ENCODE results near the gene CEBPZ.

The CEBPZ gene

DNA sequence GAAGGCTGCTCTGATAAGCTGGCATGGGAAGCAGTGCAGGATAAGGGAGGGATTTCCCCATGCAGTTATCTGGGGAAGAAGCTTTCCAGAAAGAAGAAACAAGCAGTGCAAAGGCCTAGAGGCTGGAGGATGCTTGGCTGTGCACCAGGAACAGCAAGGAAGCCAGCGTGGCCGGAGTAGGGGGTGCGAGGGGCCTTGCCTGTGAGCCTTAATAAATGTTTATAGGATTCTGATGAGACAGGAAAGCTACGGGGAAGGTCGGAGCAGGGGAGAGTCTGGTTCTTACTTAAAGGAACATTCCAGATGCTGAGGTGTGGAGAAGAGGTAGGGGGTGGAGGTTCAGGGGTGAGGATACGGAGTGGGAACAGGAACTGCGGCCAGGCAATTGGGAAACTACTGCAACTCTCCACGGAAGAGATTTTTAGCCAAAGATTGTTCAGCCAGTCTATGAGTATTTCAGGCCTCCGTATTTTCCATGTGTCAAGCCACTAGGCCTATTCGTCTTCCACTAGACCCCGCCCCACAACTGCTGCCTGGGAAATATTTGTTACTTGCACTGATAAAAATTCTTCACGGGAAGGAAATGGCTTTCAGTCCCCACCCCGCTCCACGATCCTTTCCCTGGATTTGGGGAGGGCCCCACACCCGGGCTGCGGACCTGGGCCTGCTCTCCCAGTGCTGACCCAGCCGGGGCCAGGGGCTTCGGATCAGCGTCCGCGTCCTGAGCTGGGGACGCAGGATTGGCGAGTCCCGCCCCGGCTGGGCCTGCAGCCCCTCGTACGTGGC is 75.1 kb downstream of the CEBPZ start:
- TF ChIP-seq SIN3A (IDR thresholded peaks at IDR 0.05; ENCODE audit: borderline replicate concordance, insufficient read depth, low read length) (no peak), TAF1 (IDR thresholded peaks at IDR 0.05; ENCODE audit: borderline replicate concordance, insufficient read depth, low read length) (no peak), FOXP2 (optimal IDR thresholded peaks at IDR 0.05; ENCODE audit: borderline replicate concordance, extremely low read depth, extremely low read length, insufficient read depth) (no peak)
- TF ChIP-seq, protein P1, sequence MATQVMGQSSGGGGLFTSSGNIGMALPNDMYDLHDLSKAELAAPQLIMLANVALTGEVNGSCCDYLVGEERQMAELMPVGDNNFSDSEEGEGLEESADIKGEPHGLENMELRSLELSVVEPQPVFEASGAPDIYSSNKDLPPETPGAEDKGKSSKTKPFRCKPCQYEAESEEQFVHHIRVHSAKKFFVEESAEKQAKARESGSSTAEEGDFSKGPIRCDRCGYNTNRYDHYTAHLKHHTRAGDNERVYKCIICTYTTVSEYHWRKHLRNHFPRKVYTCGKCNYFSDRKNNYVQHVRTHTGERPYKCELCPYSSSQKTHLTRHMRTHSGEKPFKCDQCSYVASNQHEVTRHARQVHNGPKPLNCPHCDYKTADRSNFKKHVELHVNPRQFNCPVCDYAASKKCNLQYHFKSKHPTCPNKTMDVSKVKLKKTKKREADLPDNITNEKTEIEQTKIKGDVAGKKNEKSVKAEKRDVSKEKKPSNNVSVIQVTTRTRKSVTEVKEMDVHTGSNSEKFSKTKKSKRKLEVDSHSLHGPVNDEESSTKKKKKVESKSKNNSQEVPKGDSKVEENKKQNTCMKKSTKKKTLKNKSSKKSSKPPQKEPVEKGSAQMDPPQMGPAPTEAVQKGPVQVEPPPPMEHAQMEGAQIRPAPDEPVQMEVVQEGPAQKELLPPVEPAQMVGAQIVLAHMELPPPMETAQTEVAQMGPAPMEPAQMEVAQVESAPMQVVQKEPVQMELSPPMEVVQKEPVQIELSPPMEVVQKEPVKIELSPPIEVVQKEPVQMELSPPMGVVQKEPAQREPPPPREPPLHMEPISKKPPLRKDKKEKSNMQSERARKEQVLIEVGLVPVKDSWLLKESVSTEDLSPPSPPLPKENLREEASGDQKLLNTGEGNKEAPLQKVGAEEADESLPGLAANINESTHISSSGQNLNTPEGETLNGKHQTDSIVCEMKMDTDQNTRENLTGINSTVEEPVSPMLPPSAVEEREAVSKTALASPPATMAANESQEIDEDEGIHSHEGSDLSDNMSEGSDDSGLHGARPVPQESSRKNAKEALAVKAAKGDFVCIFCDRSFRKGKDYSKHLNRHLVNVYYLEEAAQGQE (IDR thresholded peaks at IDR 0.05; ENCODE audit: insufficient read depth in 1 of 2, low read depth in 2 of 2, low read length in 2 of 2), result no peak

DNA sequence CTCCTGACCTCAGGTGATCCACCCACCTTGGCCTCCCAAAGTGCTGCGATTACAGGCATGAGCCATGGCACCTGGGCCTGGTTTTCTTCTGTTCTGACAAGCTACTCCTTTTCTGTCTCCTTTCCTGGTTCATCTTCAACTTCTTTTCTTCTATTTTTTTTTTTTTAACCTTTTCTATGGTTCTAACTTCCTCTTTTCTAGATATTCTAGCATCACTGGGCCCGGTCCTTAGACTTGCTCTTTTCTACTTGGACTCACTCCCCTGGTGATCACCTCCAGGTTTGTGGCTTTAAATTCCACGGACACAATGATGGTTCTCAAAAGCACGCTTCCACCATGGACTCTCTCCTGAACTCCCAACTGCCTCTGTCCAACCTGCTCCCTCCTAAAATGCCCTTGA is 76.6 kb downstream of the CEBPZ start:
- no peak for TF ChIP-seq SIN3A (IDR thresholded peaks at IDR 0.05; ENCODE audit: borderline replicate concordance, insufficient read depth, low read length)
- no peak for TF ChIP-seq TAF1 (IDR thresholded peaks at IDR 0.05; ENCODE audit: borderline replicate concordance, insufficient read depth, low read length)
- no peak for TF ChIP-seq FOXP2 (optimal IDR thresholded peaks at IDR 0.05; ENCODE audit: borderline replicate concordance, extremely low read depth, extremely low read length, insufficient read depth)
- TF ChIP-seq, protein P1 (IDR thresholded peaks at IDR 0.05; ENCODE audit: insufficient read depth in 1 of 2, low read depth in 2 of 2, low read length in 2 of 2), result no peak
- TF ChIP-seq POLR2AphosphoS5 (IDR thresholded peaks at IDR 0.05; ENCODE audit: low read depth, low read length), result no peak

DNA sequence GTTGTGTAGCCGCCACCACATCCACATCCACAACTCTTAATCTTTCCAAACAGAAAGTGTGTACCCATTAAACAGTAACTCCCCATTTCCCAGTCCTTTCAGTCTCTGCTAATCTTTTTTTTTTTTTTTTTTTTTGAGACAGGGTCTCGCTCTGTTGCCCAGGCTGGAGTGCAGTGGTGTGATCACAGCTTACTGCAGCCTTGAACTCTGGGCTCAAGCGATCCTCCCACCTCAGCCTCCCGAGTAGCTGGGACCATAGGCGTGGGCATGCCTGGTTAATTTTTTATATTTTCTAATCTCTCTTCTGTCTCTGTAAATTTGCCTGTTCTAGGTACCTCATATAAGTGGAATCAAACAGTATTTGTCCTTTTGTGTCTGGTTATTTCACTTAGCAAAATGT is 78.2 kb downstream of the CEBPZ start:
- no peak for TF ChIP-seq FOXP2 (optimal IDR thresholded peaks at IDR 0.05; ENCODE audit: borderline replicate concordance, extremely low read depth, extremely low read length, insufficient read depth)
- no peak for TF ChIP-seq TAF1 (IDR thresholded peaks at IDR 0.05; ENCODE audit: borderline replicate concordance, insufficient read depth, low read length)
- no peak for TF ChIP-seq POLR2AphosphoS5 (IDR thresholded peaks at IDR 0.05; ENCODE audit: low read depth, low read length)
- TF ChIP-seq, protein P1 (IDR thresholded peaks at IDR 0.05; ENCODE audit: insufficient read depth in 1 of 2, low read depth in 2 of 2, low read length in 2 of 2), result no peak
- no peak for TF ChIP-seq SIN3A (IDR thresholded peaks at IDR 0.05; ENCODE audit: borderline replicate concordance, insufficient read depth, low read length)

All from PFSK-1 (cell line).